Measurements from ENCODE around the gene DIS3L2.
"Not testable (repeated sequence)": the region's sequence is repeated elsewhere in the genome, so short reads cannot be mapped to it uniquely, and the experiment has no call there.

DIS3L2 gene

GRCh38 chr2:232061265-232061664 is 99.8 kb downstream of the DIS3L2 start:
- no peak for DNase-seq

GRCh38 chr2:232073026-232073425 is 111.5 kb downstream of the DIS3L2 start:
- no peak for DNase-seq

DNA sequence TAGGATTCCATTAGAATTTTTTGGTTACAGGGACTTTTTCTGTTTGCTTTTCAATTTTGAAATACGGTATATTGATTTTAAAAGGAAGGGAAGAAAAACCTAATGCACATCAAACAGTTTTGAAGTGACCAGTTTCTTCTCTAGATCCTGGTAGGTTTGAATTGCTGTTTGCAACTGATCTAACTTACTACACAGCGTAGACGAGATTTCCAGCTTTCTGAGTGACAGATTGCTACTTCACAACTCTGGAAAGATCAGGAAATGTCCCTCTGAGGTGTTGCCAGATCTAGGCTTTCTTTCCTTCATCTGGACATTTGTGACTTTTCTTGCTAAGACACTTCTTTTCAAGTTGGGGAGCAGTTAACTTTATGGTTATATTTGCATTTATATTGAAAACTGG is 112.2 kb downstream of the DIS3L2 start:
- DNase-seq = no peak

GRCh38 chr2:232075080-232075479 is 113.6 kb downstream of the DIS3L2 start:
- peak; percentile 25 to 34 for DNase-seq

DNA sequence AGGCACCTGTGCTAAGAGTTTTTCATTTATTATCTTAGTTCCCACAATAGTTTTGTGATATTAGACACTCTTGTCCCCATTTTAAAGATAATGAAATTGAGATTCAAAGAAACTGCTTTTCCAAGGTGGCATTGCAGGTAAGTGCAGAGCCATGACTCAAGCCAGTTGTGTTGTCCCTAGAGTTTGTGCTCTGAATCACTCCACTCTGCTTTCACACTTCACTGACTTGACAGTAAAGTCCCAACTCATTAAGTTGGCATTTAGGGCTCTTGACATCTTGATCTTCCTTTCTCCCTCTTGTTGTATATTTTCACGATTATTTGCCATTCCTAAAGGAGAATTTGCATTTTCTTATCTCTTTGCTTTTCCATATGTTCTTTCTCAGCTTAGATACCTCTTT is 114.3 kb downstream of the DIS3L2 start:
- no peak for DNase-seq

DNA sequence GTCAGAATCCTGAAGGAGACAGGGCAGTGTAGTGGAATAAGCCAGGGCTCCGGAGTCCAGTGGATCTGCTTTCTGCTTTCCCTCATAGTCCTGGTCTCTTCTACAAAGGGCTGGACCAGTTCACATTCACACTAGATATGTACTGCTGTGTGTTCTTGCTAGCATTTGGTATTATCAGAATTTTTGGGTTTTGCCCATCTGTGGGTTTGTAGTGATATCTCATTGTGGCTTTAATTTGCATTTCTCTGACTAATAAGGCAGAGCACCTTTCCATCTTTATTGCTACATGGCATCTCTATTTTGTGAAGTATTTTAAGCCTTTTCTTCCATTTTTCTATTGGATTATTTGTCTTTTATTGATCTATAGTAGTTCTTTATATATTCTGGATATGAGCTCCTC is 114.8 kb downstream of the DIS3L2 start:
- no peak for DNase-seq

DNA sequence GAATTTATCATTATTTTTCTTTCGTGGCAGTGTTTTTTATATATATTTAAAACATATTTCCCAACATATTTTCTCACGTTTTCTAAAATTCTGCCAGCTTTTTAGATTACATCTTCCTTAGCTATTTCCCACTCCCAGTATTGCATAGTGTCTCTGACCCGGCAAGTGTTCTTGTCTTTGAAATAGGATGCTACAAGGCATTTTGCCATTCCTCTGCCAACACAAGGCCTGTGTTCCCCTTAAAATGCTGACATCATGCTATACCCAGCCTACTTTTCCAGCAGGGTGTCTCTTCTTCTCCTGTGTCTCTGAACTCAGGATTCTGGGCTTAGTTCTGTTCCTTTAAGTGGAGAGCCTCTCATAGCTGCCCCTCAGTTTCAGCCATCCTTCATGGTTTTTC is 115.2 kb downstream of the DIS3L2 start:
- no peak for DNase-seq

DNA sequence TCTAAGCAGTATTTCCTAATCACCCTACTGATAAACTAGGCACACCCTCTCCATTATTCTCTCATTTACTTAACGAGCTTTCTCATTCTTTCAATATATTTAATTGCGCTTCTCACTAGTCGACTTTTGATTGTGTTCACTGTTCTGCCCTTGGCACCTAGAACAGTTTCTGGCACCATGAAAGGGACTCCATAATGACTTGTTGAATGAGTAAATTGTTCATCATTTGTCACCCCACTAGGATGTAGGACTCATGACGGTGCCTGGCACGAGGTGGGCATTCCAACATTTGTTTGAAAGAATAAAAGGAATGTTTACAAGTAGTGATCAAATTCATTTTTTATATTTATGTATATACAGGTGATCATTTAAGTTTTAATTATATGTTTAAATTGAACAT is 123.7 kb downstream of the DIS3L2 start:
- DNase-seq = no peak

DNA sequence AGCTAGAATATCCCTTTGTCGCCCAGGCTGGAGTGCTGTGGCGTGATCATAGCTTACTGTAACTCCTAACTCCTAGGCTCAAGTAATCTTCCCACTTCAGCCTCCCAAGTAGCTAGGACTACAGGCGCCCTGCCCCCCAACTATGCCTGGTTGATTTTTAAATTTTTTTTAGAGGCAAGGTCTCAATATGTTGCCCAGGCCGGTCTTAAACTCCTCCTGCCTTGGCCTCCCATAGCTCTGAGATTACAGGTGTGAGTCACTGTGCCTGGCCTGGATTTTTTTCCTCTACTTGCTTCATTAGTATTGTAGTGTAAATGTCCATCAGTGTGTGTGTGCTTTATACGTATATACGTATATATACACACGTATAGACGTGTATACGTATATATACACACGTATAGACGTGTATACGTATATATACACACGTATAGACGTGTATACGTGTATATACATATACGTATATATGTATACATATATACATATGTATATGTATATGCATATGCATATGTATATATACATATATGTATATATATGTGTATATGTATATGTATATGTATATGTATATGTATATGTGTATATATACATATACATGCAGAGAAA is 124.4 kb downstream of the DIS3L2 start:
- DNase-seq = no peak

GRCh38 chr2:232088771-232089170 is 127.3 kb downstream of the DIS3L2 start:
- no peak for DNase-seq

DNA sequence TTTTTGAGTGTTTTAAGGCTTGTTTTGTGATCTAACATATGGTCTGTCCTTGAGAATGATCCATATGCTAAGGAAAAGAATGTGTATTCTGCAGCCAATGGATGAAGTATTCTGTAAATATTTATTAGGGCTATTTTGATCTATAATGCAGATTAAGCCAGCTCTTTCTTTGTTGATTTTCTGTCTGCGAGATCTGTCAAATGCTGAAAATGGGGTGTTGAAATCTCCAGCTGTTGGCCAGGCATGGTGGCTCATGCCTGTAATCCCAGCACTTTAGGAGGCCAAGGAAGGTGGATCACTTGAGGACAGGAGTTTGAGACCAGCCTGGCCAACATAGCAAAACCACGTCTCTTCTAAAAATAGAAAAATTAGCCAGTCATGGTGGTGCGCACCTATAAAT is 132.7 kb downstream of the DIS3L2 start:
- no peak for DNase-seq

GRCh38 chr2:232094883-232095282 is 133.4 kb downstream of the DIS3L2 start:
- DNase-seq = no peak

DNA sequence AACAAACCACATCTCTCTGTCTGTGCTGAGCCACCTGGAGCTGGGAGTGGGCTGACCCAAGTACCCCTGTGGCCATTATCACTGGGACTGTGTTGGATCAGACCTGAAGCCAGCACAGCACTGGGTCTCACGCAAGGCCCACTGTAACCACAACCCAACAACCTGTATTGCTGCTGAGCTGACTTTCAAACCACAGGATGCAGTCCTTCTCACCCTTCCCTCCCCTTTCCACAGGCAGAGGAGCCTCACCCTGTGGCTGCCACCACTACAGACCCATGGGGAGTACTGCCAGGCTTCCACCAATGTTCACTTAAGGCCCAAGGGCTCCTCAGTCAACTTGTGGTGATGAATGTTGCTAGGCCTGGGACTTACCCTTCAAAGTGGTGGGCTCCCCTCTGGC is 135.7 kb downstream of the DIS3L2 start:
- no peak for DNase-seq

DNA sequence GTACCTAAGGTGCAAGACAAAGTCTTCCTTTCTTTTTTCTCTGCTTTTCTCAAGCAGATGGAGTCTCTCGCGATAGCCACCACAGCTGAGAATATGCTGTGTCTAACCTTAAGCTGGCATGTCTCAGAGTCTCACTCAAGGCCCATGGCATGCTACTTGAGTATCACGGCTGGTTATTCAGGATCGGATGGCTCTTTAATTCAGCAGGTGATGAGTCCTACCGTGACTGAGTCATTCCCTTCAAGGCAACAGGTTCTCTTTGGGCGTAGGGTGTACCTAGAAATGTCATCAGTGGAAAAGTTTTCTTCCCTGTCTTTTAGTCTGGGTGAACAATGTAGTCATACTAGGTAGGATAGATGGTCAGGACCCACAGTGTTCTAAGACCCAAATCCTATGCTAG is 136.2 kb downstream of the DIS3L2 start:
- no peak for DNase-seq

DNA sequence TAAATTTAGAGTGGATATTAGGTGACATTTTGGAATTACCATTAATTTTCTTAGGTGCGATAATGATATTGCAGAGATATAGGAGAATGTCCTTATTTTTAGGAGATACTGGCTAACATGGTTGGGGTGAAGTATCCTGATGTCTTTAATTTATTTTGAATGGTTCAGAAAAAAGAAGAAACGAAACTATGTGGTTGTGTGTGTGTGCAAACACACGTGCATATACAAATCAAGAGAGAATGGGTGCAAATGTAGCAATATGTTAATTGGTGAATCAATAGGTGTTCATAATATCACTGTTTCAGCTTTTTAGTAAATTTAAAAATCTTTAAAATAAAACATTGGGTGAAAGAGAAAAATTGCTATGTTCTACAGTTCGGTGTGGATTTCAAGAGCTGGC is 140.9 kb downstream of the DIS3L2 start:
- no peak for DNase-seq

GRCh38 chr2:232103140-232103737 is 141.7 kb downstream of the DIS3L2 start:
- DNase-seq = no peak

- DNase-seq = no peak
Observed at GRCh38 chr2:232104076-232104646, 142.6 kb downstream of the DIS3L2 start.

- DNase-seq = no peak
Observed at GRCh38 chr2:232111551-232111950, 150.0 kb downstream of the DIS3L2 start.

- DNase-seq = no peak
Observed at GRCh38 chr2:232113821-232114220, 152.3 kb downstream of the DIS3L2 start.

- DNase-seq = not testable (repeated sequence)
Observed at GRCh38 chr2:232115728-232116361, 154.3 kb downstream of the DIS3L2 start.

- no peak for DNase-seq
Observed at GRCh38 chr2:232116852-232117251, 155.3 kb downstream of the DIS3L2 start.

DNA sequence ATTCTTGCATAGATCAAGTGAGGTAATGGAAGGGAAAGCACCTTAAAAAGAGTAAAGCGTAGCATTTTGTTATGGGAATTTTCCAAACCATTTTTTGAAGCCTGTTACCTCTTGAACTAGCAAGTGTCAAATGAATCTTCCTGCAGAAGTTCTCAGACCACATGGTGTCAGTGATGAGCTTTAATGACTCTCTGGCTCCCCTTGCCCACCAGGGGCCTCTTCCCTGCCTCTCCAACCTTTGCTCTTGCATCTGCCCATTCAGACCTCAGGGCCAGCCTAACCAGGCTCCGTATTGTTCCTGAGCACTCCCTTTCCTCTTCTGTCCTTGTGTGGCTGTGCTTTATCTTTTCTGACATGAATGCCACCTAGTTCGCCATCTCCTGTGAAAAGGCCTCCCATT is 155.9 kb downstream of the DIS3L2 start:
- DNase-seq = peak in 1 of 2 donors; percentile 18

DNA sequence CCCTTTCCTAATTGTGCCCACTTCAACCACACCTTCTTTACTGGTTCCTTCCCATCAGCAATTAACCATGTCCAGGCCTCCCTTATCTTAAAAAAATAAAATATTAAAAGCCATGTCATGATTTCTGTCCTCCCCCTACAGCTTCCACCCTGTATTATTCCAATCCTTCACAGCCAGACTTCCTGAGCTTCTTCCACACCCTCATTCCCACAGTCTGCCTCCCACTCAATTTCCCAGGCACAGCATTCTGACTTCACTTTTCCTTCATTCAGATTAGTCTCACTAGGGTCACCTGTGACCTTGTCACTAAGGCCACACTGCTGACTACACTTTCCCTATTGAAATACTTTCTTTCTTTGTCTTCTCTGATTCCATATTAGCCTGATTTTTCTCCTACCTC is 159.4 kb downstream of the DIS3L2 start:
- DNase-seq = no peak

DNA sequence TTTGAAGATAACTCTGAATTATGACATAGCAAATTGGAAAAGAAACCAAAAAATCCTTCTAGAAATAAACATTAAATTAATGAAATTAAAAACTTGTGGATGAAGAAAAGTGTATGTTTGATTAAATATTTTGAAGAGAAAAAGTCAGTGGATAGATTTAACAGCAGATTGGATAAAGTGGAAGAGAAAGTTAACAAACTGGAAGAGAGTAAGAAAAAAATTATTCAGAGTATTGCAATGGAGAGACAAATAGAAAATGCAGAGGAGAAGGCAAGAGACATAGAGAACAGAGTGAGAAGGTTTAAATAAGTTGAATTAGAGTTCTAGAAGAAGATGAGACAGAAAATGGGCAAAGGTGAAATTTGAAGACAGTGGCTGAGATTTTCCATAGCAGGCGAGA is 162.8 kb downstream of the DIS3L2 start:
- no peak for DNase-seq
